Cardiac muscle cell (in vitro differentiated cells and primary cell): ENCODE data around the gene PEX11G. TPM values are rescaled to one million over a fixed set of nuclear protein-coding genes. Genes with fewer than 3 reads are reported as not detected.

Experiments used
- DNase-seq, 2 donors: peaks; one replicate each; pipeline versions ENCODE4 v3.0.0 to v3.0.0-alpha.2; 2010 to 2017; ENCODE audit warnings: low read depth in 1 of 2, low spot score in 1 of 2
- H3K27ac ChIP-seq: fragments of 200-600 bp; sonication (generic); 2 replicates; pipeline ENCODE4 v1.5.1; 2016
- H3K27me3 ChIP-seq: fragments of 200-600 bp; sonication (generic); 2 replicates; pipeline ENCODE4 v1.6.0; 2016; ENCODE audit warnings: control low read depth
- H3K36me3 ChIP-seq: fragments of 200-600 bp; sonication (generic); 2 replicates; pipeline ENCODE4 v1.5.1; 2016; ENCODE audit warnings: control low read depth
- H3K4me1 ChIP-seq: fragments of 200-600 bp; sonication (generic); 2 replicates; pipeline ENCODE4 v1.8.1; 2017; ENCODE audit warnings: low read depth, mild to moderate bottlenecking, mixed run types
- H3K4me3 ChIP-seq: fragments of 200-600 bp; sonication (generic); 2 replicates; pipeline ENCODE4 v1.5.1; 2016; ENCODE audit warnings: mild to moderate bottlenecking
- H3K9me3 ChIP-seq: fragments of 200-600 bp; sonication (generic); 2 replicates; pipeline ENCODE4 v1.5.1; 2017; ENCODE audit warnings: low read depth, mild to moderate bottlenecking, control low read depth
- polyA plus RNA-seq: library from polyadenylated mRNA; unstranded; fragments of >200 nt; fragmentation: Nextera tagmentation; extraction: Ambion mirVana; gene quantifications from 2 replicates; pipeline ENCODE4 v1.2.1, GENCODE V29; 2016
- total RNA-seq: library from RNA; depleted of rRNA; stranded (reverse); fragments of >200 nt; gene quantifications from 2 replicates; pipeline ENCODE4 v1.2.3, GENCODE V29; 2016
- TF ChIP-seq, protein P1 (sequence below): IDR thresholded peaks from 2 replicates; pipeline ENCODE4 v1.5.1; 2012; ENCODE audit warnings: low read depth, mild to moderate bottlenecking, low read length

Gene PEX11G
- total and polyA plus RNA-seq, 2 experiments from 2014 or later: 6.1 to 6.5 TPM

DNA sequence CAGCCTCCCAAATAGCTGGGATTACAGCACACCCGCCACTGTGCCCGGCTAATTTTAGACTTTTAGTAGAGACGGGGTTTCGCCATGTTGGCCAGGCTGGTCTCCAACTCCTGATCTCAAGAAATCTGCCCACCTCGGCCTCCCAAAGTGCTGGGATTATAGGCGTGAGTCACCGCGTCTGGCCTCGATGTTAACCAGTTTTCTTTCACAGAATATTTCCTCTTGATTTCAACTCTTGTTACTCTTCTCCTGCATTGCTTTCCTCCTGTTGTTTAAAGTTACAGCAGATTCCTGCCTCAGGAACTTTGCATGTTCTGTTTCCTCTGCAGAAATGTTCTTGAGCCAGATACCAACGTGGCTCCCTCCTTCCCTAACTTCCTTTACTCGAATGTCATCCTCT lies 3.7 kb upstream of the PEX11G start:
- no peak overlapping the region for H3K27ac ChIP-seq

DNA sequence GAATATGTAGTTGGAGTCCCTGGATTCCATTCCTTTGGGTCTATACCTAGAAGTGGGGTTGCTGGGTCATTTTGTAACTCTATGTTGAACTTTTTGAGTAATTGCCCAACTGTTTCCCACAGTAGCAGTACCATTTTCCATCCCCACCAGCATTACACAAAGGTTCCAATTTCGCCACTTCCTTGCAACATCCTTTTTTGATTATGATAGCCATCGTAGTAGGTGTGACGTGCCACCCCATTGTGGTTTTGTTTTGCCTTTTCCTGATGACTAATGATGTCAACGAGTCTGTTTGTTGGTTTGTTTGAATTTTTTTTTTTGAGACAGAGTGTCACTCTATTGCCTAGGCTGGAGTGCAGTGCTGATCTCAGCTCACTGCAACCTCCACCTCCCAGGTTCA lies 3.3 kb upstream of the PEX11G start:
- Histone ChIP-seq H3K27ac (no peak overlapping the region), H3K9me3 (no peaks in the 10 kb centered on the region), H3K4me3 (no peak overlapping the region), H3K27me3 (peaks cover 4% of the 10 kb centered on the region), H3K36me3 (no peaks in the 10 kb centered on the region), H3K4me1 (no peaks in the 10 kb centered on the region)
- TF ChIP-seq, protein P1, sequence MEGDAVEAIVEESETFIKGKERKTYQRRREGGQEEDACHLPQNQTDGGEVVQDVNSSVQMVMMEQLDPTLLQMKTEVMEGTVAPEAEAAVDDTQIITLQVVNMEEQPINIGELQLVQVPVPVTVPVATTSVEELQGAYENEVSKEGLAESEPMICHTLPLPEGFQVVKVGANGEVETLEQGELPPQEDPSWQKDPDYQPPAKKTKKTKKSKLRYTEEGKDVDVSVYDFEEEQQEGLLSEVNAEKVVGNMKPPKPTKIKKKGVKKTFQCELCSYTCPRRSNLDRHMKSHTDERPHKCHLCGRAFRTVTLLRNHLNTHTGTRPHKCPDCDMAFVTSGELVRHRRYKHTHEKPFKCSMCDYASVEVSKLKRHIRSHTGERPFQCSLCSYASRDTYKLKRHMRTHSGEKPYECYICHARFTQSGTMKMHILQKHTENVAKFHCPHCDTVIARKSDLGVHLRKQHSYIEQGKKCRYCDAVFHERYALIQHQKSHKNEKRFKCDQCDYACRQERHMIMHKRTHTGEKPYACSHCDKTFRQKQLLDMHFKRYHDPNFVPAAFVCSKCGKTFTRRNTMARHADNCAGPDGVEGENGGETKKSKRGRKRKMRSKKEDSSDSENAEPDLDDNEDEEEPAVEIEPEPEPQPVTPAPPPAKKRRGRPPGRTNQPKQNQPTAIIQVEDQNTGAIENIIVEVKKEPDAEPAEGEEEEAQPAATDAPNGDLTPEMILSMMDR: no peak
- peak in 1 of 2 donors; percentile 78 for DNase-seq

More for the DNA sequence above, 3.7 kb upstream of the PEX11G start:
- Histone ChIP-seq H3K9me3 (no peaks in the 10 kb centered on the region), H3K27me3 (peaks cover 9% of the 10 kb centered on the region), H3K4me1 (no peaks in the 10 kb centered on the region), H3K4me3 (no peak overlapping the region), H3K36me3 (no peaks in the 10 kb centered on the region)
- no peak for DNase-seq
- TF ChIP-seq, protein P1: no peak

DNA sequence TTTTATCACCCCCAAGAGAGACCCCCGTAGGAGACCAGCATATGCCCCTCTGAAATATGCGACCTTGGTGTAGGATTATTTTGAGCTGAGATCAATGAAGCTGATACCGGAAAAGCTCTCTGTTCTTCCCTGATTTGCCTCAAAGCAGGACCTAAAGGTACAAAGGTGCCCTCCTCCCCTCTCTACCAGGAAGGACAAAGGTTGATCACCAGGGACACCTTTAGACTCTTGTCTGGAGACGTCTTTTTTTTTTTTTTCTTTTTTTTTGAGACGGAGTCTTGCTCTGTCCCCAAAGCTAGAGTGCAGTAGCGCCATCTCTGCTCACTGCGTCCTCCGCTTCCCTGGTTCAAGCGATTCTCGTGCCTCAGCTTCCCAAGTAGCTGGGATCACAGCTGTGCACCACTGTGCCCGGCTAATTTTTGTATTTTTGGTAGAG lies 792 bp upstream of the PEX11G start:
- Histone ChIP-seq H3K27me3 (no peaks in the 10 kb centered on the region), H3K27ac (peak overlapping the region; percentile 57), H3K4me1 (no peaks in the 10 kb centered on the region), H3K4me3 (no peak overlapping the region), H3K9me3 (no peaks in the 10 kb centered on the region), H3K36me3 (no peaks in the 10 kb centered on the region)
- no peak for DNase-seq
- TF ChIP-seq, protein P1: no peak

DNA sequence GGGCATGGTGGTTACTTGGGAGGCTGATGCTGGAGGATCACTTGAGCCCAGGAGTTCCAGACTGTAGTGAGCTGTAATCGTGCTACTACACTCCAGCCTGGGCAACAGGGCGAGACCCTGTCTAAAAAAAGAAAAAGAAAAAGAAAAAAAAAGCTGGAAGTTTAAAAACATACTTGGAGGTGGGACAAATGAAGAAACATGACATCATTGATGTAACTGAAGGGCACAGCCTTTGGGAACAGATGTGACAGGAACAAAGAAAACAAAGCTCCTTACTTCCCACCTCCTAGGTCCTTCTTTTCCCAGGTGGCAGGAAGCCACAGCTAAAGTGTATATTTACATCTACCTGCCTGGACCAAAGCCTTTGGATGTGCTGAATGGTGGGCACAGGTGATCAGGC lies 1.9 kb downstream of the PEX11G start:
- TF ChIP-seq, protein P1: no peak
- no peaks in the 10 kb centered on the region for H3K36me3 ChIP-seq

DNA sequence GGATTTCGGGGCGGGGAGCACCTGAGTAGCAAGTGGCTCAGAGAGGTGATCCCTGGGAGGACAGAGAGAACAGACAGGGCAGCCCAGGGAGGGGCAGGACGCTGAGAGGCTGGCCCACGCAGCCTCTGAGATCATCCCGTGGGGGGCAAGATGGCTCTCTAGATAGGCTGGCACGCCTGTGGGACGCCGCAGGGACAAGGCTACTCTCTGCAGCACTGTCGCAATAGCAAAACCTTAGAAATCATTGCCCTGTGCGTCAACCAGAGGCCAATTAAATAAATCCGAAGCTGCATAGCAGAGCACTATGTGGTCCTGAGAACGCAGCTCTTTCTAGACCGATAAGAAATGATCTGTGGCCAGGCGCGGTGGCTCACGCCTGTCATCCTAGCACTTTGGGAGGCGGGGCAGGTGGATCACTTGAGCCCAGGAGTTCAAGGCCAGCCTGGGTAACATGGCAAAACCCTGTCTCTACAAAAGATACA lies 5.1 kb downstream of the PEX11G start:
- TF ChIP-seq, protein P1: no peak
- DNase-seq: peak in 1 of 2 donors; percentile 50
- no peak overlapping the region for H3K27ac ChIP-seq
- no peaks in the 10 kb centered on the region for H3K9me3 ChIP-seq
- H3K4me1 ChIP-seq: peaks cover 4% of the 10 kb centered on the region
- no peaks in the 10 kb centered on the region for H3K36me3 ChIP-seq
- no peak overlapping the region for H3K4me3 ChIP-seq
- H3K27me3 ChIP-seq: no peaks in the 10 kb centered on the region

More for the DNA sequence above, 1.9 kb downstream of the PEX11G start:
- H3K27me3 ChIP-seq: no peaks in the 10 kb centered on the region
- DNase-seq: no peak
- H3K9me3 ChIP-seq: no peaks in the 10 kb centered on the region
- no peak overlapping the region for H3K4me3 ChIP-seq
- H3K27ac ChIP-seq: no peak overlapping the region
- H3K4me1 ChIP-seq: no peaks in the 10 kb centered on the region
